Right lobe of liver (tissue), 4 donors: Measurements from ENCODE around the gene RAB14.

ENCODE experiments used
- POLR2A ChIP-seq: fragments of 450-650 bp; IDR thresholded peaks from one replicate; pipeline ENCODE4 v1.6.1; 2017; ENCODE audit warnings: antibody characterized with exemption, mild to moderate bottlenecking
- TF ChIP-seq, protein P1 (sequence below), 4 donors: fragments of 200-600 bp in 3 of 4; fragments of 450-650 bp in 1 of 4; IDR thresholded peaks; one replicate each; pipeline versions ENCODE4 v1.5.1 to v1.8.0; 2016 to 2022; ENCODE audit warnings: antibody characterized with exemption in 4 of 4, mild to moderate bottlenecking in 2 of 4
- donor health status: DM: no; HTN: no; CAD: no.
- donor health status: DM: no; HTN: no; CAD: no.
- donor health status: DM: no; HTN: yes; CAD: no.

GRCh38 chr9:121218357-121219027 lies 16.8 kb upstream of the RAB14 start:
- TF ChIP-seq, protein P1, sequence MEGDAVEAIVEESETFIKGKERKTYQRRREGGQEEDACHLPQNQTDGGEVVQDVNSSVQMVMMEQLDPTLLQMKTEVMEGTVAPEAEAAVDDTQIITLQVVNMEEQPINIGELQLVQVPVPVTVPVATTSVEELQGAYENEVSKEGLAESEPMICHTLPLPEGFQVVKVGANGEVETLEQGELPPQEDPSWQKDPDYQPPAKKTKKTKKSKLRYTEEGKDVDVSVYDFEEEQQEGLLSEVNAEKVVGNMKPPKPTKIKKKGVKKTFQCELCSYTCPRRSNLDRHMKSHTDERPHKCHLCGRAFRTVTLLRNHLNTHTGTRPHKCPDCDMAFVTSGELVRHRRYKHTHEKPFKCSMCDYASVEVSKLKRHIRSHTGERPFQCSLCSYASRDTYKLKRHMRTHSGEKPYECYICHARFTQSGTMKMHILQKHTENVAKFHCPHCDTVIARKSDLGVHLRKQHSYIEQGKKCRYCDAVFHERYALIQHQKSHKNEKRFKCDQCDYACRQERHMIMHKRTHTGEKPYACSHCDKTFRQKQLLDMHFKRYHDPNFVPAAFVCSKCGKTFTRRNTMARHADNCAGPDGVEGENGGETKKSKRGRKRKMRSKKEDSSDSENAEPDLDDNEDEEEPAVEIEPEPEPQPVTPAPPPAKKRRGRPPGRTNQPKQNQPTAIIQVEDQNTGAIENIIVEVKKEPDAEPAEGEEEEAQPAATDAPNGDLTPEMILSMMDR (IDR thresholded peaks at IDR 0.05), result no peak
- TF ChIP-seq POLR2A, result no peak
